Superior temporal gyrus (tissue), 1 donor: ENCODE measurements around the gene ZNF124.
A peak's percentile ranks its signal among the peaks of the same experiment; 100 is the strongest.
"Not testable (repeated sequence)": the region's sequence is repeated elsewhere in the genome, so short reads cannot be mapped to it uniquely, and the experiment has no call there.

Source experiments
- DNase-seq: peaks from one replicate; pipeline ENCODE4 v3.0.0-alpha.2; 2016; ENCODE audit errors: extremely low spot score

The ZNF124 gene

DNA sequence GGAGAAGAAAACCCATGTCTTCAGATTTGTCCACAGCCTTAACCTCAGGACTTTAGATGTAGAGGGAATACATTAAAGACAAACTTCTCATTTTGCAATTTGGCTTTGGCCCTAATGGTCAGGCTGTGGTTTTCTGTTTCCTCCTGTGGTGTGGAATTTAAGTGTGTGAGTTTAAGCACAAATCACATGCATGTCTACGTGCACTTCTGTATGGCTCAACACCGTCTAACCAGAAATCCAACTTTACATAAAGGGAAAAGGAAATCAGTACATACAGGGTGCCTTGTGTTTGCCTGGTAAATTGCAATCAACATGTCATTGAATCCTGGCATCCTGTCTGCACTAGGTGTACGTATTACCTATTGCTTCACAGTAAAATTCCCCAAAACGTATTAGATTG is 1.2 kb upstream of the ZNF124 start:
- no peak for DNase-seq

DNA sequence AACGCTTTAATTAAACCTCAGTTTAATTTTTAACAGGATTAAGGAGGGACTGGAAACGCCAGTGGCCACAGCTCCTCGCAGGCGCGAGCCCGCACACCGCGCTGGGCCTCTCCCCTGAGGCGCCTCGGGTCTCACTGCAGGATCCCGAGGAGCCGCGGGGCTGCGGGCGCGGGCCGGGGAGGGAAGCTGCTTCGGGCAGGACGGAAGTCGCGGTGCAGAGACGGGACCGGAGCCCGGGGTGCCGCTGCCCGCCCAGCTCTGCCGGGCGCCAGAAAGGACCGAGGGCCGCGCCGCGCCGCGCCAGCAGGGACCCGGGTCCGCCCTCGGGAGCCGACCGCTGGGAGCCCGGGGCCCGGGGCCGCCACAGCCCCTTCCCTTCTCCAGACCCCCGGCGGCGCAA is 377 bp downstream of the ZNF124 start:
- not testable (repeated sequence) for DNase-seq

GRCh38 chr1:247165674-247166073 is 6.1 kb downstream of the ZNF124 start:
- DNase-seq, result no peak

GRCh38 chr1:247164694-247165093 is 7.1 kb downstream of the ZNF124 start:
- DNase-seq, result no peak

DNA sequence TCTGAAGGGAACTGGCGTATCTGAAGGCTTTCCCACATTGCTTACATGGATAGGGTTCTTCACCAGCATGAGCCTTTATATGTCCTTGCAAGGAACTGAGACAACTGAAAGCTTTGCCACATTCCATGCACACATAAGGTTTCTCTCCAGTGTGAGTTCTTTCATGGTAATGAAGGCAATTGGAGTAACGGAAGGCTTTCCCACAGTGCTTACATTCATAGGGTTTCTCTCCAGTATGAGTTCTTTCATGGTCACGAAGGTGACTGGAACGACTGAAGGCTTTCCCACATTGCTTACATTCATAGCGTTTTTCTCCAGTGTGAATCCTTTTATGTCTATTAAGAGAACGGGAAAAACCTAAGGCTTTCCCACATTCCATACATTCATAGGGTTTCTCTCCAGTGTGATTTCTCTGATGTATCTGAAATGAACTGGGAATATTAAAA is 15.0 kb downstream of the ZNF124 start:
- DNase-seq, result no peak

- DNase-seq, result no peak
These were observed 24.0 kb downstream of the ZNF124 start for GRCh38 chr1:247147781-247148180.

DNA sequence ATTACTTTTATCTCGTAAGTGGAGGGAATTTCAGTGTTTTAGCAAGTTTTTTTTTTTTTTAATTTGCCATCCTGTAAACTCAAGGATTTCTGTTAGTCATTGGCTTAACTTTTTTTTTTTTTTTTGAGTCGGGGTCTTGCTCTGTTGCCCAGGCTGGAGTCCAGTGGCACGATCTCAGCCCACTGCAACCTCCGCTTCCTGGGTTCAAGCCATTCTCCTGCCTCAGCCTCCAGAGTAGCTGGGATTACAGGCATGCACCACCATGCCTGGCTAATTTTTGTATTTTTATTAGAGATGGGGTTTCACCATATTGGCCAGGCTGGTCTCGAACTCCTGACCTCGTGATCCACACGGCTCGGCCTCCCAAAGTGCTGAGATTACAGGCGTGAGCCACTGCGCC is 24.7 kb downstream of the ZNF124 start:
- DNase-seq, result not testable (repeated sequence)

DNA sequence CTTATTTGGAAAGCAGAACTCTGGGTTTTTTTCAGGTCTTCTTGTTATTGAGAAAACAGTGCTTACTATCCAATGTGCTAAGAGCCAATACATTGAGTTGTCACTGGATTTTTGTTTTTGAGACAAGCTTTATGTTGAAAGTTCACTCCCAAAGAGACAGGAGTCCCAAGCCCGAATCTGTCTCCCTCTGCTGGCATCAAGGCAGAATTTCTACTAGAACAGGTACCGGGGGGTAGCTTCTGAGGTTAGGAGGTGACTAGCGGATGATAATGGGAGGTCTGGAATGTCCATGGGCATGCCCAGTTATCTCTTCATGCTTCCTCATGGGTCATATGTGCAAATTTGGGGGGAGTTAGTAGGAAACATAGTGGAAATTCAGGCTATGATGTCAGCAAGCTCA is 25.1 kb downstream of the ZNF124 start:
- no peak for DNase-seq

- DNase-seq, result no peak
These were observed 26.5 kb downstream of the ZNF124 start for GRCh38 chr1:247145279-247145678.

- not testable (repeated sequence) for DNase-seq
These were observed 32.3 kb downstream of the ZNF124 start for GRCh38 chr1:247139557-247139956.

DNA sequence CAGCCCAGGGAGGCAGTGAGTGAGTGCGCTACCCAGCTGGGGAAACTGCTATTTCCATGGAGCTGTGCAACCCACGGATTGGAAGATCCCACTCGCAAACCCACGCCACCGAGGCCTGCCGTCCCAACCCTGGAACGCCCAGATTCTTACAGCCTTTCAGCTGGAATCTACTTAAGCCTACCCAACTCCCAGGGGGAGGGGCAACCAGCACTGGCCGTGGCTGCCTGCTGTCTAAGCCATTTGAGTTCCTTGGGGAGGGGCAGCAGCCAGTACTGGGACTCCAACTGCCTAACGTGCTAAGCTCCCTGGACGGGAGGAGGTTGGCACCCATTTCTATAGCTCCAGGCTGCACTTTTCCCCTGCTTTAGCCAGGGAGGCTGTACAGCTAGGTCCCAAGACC is 40.6 kb downstream of the ZNF124 start:
- DNase-seq, result no peak

GRCh38 chr1:247127519-247128282 is 44.1 kb downstream of the ZNF124 start:
- DNase-seq, result peak; percentile 22

DNA sequence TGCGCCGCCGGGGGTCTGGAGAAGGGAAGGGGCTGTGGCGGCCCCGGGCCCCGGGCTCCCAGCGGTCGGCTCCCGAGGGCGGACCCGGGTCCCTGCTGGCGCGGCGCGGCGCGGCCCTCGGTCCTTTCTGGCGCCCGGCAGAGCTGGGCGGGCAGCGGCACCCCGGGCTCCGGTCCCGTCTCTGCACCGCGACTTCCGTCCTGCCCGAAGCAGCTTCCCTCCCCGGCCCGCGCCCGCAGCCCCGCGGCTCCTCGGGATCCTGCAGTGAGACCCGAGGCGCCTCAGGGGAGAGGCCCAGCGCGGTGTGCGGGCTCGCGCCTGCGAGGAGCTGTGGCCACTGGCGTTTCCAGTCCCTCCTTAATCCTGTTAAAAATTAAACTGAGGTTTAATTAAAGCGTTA is 45.2 kb downstream of the ZNF124 start:
- DNase-seq, result not testable (repeated sequence)

DNA sequence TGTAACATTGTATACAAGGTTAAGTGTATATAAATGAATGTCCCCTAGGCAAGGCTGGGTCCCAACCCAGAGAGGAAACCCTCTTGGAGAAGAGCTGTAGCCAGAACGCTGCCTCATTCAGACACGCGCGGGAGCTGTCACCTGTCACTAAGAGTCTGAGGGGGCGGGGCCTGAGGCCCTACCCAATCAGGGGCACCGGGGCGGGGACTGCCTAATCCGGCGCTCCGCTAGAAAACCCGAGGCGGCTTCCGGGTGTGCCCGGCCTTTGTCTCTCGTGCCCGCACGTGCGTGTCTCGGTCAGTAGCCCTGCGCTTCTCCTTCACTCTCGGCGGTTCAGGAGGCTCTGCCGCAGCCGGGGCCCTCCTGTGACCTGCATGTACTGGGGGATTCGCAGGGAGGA is 45.7 kb downstream of the ZNF124 start:
- DNase-seq, result not testable (repeated sequence)

DNA sequence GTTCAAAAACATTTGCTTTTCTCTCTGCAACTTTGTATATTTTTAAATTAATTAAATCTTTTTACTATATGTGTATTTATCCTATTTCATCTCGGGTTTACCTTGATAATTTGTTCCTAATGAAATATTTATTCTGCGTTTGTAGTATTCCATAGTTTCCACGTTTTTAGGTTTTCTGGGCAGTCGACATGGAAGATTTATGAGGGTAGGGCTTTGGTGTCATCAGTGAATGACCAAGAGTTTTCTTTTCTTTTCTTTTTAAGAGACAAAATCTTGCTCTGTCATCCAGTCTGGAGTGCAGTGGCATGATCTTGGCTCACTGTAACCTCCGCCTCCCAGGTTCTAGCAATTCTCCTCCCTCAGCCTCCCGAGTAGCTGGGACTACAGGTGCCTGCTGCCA is 50.4 kb downstream of the ZNF124 start:
- no peak for DNase-seq

DNA sequence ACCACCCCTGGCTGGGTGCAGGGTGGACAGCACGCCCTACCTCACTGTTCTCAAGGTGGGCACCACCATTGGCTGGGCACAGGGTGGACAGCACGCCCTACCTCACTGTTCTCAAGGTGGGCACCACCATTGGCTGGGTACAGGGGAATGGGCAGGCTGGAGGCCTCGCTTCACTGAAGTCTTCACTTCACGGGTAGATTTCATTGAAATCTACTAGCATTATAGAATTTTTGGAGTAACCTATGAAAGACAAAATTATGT is 51.5 kb downstream of the ZNF124 start:
- DNase-seq, result not testable (repeated sequence)

DNA sequence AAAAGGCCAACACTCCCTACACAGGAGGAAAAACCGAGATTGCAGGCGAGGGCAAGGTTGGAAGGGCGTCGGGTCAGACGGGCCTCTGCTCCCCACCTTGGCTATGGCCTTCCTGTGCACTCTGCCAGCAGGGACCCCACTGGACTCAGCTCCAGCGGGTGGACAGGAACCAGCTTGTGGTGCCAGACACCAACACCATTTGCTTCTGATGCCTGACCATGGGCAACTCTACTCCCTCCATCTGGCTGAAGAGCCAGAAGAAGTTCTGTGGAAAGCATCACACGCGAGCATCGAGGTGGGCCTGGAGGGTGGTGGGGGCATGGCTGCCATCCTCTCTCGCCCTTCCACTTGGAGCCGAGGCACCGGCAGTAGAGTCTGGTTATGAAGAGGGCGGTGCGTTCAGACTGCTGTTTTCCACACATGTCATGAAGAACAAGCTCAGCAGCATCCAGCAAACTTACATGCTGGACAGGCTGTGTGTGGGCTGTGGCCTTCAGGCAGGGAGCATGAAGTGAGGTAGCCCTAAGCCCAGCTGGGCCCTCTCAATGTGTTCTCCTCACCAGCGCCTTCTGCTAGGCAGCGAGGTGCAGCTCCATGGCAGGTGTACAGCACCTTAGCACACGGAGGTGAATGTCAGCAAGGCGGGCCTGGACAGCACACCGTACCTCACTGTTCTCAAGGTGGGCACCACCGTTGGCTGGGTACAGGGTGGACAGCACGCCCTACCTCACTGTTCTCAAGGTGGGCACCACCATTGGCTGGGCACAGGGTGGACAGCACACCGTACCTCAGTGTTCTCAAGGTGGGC is 52.0 kb downstream of the ZNF124 start:
- no peak for DNase-seq

- DNase-seq, result no peak
These were observed 52.8 kb downstream of the ZNF124 start for GRCh38 chr1:247118946-247119446.

GRCh38 chr1:247115545-247115944 is 56.3 kb downstream of the ZNF124 start:
- no peak for DNase-seq

GRCh38 chr1:247115141-247115510 is 56.7 kb downstream of the ZNF124 start:
- DNase-seq, result no peak

- DNase-seq, result no peak
These were observed 57.3 kb downstream of the ZNF124 start for GRCh38 chr1:247114351-247115140.

GRCh38 chr1:247113733-247114271 is 58.0 kb downstream of the ZNF124 start:
- no peak for DNase-seq
